C4-2B (cell line): ENCODE data around the gene CEP290.

Source experiments
- ZFX ChIP-seq: fragments of 450-650 bp; IDR thresholded peaks from 2 replicates; pipeline ENCODE4 v1.6.1; 2017
- TF ChIP-seq, protein P1 (sequence below): fragments of 450-650 bp; conservative IDR thresholded peaks from 2 replicates; pipeline ENCODE4 v1.5.1; 2017; ENCODE audit warnings: mild to moderate bottlenecking

GRCh38 chr12:88108021-88108420 is 33.9 kb downstream of the CEP290 start:
- TF ChIP-seq, protein P1, sequence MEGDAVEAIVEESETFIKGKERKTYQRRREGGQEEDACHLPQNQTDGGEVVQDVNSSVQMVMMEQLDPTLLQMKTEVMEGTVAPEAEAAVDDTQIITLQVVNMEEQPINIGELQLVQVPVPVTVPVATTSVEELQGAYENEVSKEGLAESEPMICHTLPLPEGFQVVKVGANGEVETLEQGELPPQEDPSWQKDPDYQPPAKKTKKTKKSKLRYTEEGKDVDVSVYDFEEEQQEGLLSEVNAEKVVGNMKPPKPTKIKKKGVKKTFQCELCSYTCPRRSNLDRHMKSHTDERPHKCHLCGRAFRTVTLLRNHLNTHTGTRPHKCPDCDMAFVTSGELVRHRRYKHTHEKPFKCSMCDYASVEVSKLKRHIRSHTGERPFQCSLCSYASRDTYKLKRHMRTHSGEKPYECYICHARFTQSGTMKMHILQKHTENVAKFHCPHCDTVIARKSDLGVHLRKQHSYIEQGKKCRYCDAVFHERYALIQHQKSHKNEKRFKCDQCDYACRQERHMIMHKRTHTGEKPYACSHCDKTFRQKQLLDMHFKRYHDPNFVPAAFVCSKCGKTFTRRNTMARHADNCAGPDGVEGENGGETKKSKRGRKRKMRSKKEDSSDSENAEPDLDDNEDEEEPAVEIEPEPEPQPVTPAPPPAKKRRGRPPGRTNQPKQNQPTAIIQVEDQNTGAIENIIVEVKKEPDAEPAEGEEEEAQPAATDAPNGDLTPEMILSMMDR = no peak
- no peak for TF ChIP-seq ZFX
